Stomach (tissue), 9 donors: ENCODE measurements around the gene SSH3. TPM values are rescaled to one million over a fixed set of nuclear protein-coding genes. Genes with fewer than 3 reads are reported as not detected.

ENCODE experiments used
- DNase-seq, 2 donors: peaks; one replicate each; pipeline versions ENCODE4 v3.0.0 to v3.0.0-alpha.2; 2013 to 2019
- H3K27ac ChIP-seq, 5 donors: fragments of 200-600 bp in 4 of 5; sonication (generic) in 4 of 5; one replicate each; pipeline ENCODE4 v1.5.1; 2013 to 2019; ENCODE audit warnings: mild to moderate bottlenecking in 1 of 5, moderate library complexity in 1 of 5
- H3K27me3 ChIP-seq, 3 donors: fragments of 200-600 bp; sonication (generic); one replicate each; pipeline ENCODE4 v1.5.1; 2017 to 2019; ENCODE audit warnings: mixed run types in 1 of 3
- H3K36me3 ChIP-seq, 4 donors: fragments of 200-600 bp; sonication (generic); 1 replicate in 3 of 4; 2 replicates in 1 of 4; pipeline ENCODE4 v1.5.1; 2016 to 2019
- H3K4me1 ChIP-seq, 4 donors: fragments of 200-600 bp; sonication (generic); one replicate each; pipeline ENCODE4 v1.5.1; 2016 to 2019
- H3K4me3 ChIP-seq, 4 donors: fragments of 200-600 bp; sonication (generic) in 3 of 4; one replicate each; pipeline ENCODE4 v1.5.1; 2016 to 2019; ENCODE audit warnings: mild to moderate bottlenecking in 1 of 4
- H3K9me3 ChIP-seq, 4 donors: fragments of 200-600 bp; sonication (generic); one replicate each; pipeline ENCODE4 v1.5.1; 2016 to 2019
- EP300 ChIP-seq: sonication (generic); formaldehyde crosslinking; IDR thresholded peaks from one replicate; pipeline ENCODE4 v1.6.1; 2017; ENCODE audit warnings: antibody characterized with exemption
- POLR2A ChIP-seq, 4 donors: fragments of 450-650 bp; IDR thresholded peaks; one replicate each; pipeline ENCODE4 v1.6.1; 2016; ENCODE audit warnings: antibody characterized with exemption in 4 of 4, control low read depth in 2 of 4, mild to moderate bottlenecking in 1 of 4, moderate library complexity in 1 of 4
- POLR2AphosphoS5 ChIP-seq, 3 donors: sonication (generic); formaldehyde crosslinking; IDR thresholded peaks; one replicate each; pipeline ENCODE4 v1.6.1; 2016; ENCODE audit warnings: antibody characterized with exemption in 3 of 3
- WGBS, 5 donors: extraction: QIAGEN DNeasy Blood & Tissue Kit in 3 of 5; methylation state at CpG; one replicate each; pipeline versions ENCODE4 v1.1.5 to v1.1.7; 2013 to 2018; 5-methylcytosine and 5-hydroxymethylcytosine counted together
- intact Hi-C: fragments of 100-400 bp; cut with DNase I; formaldehyde crosslinking; loops from one replicate; pipeline ENCODE4 v1.15.1; 2023; ENCODE audit warnings: low total_unique reads
- polyA plus RNA-seq, 3 donors: library from polyadenylated mRNA; stranded (reverse); fragments of 200-250 nt; gene quantifications; one replicate each; pipeline ENCODE4 v1.2.3, GENCODE V29; 2013
- total RNA-seq, 5 donors: library from RNA; depleted of rRNA; stranded (reverse); fragments of >200 nt; gene quantifications; one replicate each; pipeline versions ENCODE4 v1.1.0 to v1.2.3, GENCODE V29; 2014 to 2016
- TF ChIP-seq, protein P1 (sequence below), 7 experiments: fragments of 450-650 bp in 4 of 7; fragments of 200-600 bp in 3 of 7; sonication (generic) in 3 of 7; IDR thresholded peaks; one replicate each; pipeline ENCODE4 v1.5.1; 2016 to 2019; ENCODE audit warnings: antibody characterized with exemption in 7 of 7, control low read depth in 2 of 7, mild to moderate bottlenecking in 1 of 7
- donor health status: healthy with polysubstance abuse.
- donor health status: Bipolar disorder and iron deficiency.
- donor health status: healthy.

The SSH3 gene
- total and polyA plus RNA-seq, 8 donors = 18.8 to 217 (median 34.9) TPM

DNA sequence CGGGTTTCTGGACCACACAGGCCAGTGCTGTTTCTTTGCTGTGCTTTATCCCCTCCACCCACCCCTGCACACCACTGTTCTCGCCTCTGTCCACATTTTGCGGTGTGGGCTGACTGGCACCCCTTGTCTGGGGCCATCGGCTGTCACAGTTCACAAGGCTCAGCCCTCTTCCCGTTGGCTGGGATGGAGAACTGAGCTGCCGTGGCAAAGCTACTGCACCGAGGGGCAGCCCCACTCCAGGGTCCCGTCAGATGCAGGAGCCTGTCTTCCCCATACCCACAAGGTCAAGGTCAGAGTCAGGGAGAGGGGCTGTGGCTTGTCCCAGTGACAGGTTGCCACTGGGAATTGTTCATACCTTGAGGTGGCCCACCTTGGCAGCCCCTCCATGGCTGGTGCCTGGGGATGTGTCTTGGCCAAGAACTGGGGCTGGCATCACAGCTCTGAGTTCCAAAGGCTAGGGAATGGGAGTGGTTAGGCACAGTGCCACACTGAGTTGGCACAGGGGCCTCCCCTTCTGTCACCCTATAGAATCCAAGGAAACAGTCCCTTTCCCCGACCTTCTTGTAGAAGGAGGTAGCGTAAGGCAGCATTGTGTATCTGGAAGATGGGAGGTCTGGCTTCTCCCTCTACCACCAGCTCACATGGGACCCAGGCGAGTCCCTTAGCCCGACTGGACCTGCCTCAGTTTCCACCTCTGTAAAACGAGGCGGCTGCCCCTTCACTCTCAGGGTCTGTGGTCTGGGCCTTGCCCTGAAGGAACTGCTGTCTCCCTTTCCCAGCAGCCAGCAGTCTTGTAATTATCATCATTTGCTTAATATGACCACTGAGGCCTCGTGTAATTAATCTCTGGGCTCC lies 33.7 kb upstream of the SSH3 start:
- 22 to 30% (median 27%) methylated on average over 14 to 15 of the region's 15 CpGs for WGBS, 5 donors
- no peaks in the 10 kb centered on the region for H3K27me3 ChIP-seq
- intact Hi-C loops = no loop called here
- H3K4me3 ChIP-seq = peak overlapping the region; percentile 17 to 99 (median 97)
- H3K27ac ChIP-seq = peak overlapping the region; percentile 40 to 95 (median 92)
- peaks cover 0 to 17% (median 13%) of the 10 kb centered on the region in 4 donors for H3K36me3 ChIP-seq
- peak; percentile 58 to 75 for DNase-seq
- TF ChIP-seq, protein P1, sequence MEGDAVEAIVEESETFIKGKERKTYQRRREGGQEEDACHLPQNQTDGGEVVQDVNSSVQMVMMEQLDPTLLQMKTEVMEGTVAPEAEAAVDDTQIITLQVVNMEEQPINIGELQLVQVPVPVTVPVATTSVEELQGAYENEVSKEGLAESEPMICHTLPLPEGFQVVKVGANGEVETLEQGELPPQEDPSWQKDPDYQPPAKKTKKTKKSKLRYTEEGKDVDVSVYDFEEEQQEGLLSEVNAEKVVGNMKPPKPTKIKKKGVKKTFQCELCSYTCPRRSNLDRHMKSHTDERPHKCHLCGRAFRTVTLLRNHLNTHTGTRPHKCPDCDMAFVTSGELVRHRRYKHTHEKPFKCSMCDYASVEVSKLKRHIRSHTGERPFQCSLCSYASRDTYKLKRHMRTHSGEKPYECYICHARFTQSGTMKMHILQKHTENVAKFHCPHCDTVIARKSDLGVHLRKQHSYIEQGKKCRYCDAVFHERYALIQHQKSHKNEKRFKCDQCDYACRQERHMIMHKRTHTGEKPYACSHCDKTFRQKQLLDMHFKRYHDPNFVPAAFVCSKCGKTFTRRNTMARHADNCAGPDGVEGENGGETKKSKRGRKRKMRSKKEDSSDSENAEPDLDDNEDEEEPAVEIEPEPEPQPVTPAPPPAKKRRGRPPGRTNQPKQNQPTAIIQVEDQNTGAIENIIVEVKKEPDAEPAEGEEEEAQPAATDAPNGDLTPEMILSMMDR (IDR thresholded peaks at IDR 0.05) = no peak
- TF ChIP-seq EP300 (no peak), POLR2AphosphoS5 (IDR thresholded peaks at IDR 0.05) (no peak), POLR2A (IDR thresholded peaks at IDR 0.05) (no peak)
- no peaks in the 10 kb centered on the region for H3K9me3 ChIP-seq
- H3K4me1 ChIP-seq = peaks cover 73 to 86% (median 83%) of the 10 kb centered on the region in 4 donors

- Histone ChIP-seq H3K4me3 (peak overlapping the region; percentile 17 to 99 (median 97)), H3K9me3 (no peaks in the 10 kb centered on the region), H3K36me3 (peaks cover 0 to 26% (median 16%) of the 10 kb centered on the region in 4 donors), H3K27ac (peak overlapping the region; percentile 40 to 95 (median 92)), H3K4me1 (peaks cover 81 to 95% (median 91%) of the 10 kb centered on the region in 4 donors), H3K27me3 (no peaks in the 10 kb centered on the region)
- intact Hi-C loops = no loop called here
- TF ChIP-seq EP300 (no peak), POLR2A (IDR thresholded peaks at IDR 0.05) (no peak), POLR2AphosphoS5 (IDR thresholded peaks at IDR 0.05) (no peak)
- 21 to 27% (median 24%) methylated on average over 27 to 28 of the region's 28 CpGs for WGBS, 5 donors
- DNase-seq = peak in 1 of 2 donors; percentile 76
Observed at GRCh38 chr11:67270256-67271204, 32.8 kb upstream of the SSH3 start.

GRCh38 chr11:67271205-67271540 lies 32.2 kb upstream of the SSH3 start:
- Histone ChIP-seq H3K36me3 (peaks cover 0 to 31% (median 18%) of the 10 kb centered on the region in 4 donors), H3K9me3 (no peaks in the 10 kb centered on the region), H3K27me3 (no peaks in the 10 kb centered on the region), H3K4me1 (peaks cover 88 to 95% (median 92%) of the 10 kb centered on the region in 4 donors), H3K27ac (peak overlapping the region; percentile 22 to 95 (median 92)), H3K4me3 (peak overlapping the region; percentile 17 to 99 (median 97))
- TF ChIP-seq, protein P1 (IDR thresholded peaks at IDR 0.05) = no peak
- TF ChIP-seq POLR2AphosphoS5 (IDR thresholded peaks at IDR 0.05) (no peak), EP300 (no peak), POLR2A (IDR thresholded peaks at IDR 0.05) (no peak)
- no peak for DNase-seq
- WGBS, 5 donors = 47 to 72% (median 61%) methylated on average over 5 of the region's 5 CpGs
- intact Hi-C loops = no loop called here

- peaks cover 93 to 100% (median 97%) of the 10 kb centered on the region in 4 donors for H3K4me1 ChIP-seq
- DNase-seq = no peak
Observed at GRCh38 chr11:67271541-67272284, 31.6 kb upstream of the SSH3 start.

More at GRCh38 chr11:67271541-67272284, 31.6 kb upstream of the SSH3 start:
- intact Hi-C loops = no loop called here
- no peaks in the 10 kb centered on the region for H3K9me3 ChIP-seq
- WGBS, 5 donors = 57 to 65% (median 58%) methylated on average over 14 to 19 of the region's 19 CpGs
- peaks cover 0 to 31% (median 18%) of the 10 kb centered on the region in 4 donors for H3K36me3 ChIP-seq
- peak overlapping the region in 3 of 4 donors; percentile 17 to 98 (median 96) for H3K4me3 ChIP-seq
- TF ChIP-seq POLR2AphosphoS5 (IDR thresholded peaks at IDR 0.05) = no peak
- no peak for TF ChIP-seq POLR2A (IDR thresholded peaks at IDR 0.05)
- no peak for TF ChIP-seq EP300
- TF ChIP-seq, protein P1 (IDR thresholded peaks at IDR 0.05) = no peak
- H3K27ac ChIP-seq = peak overlapping the region; percentile 15 to 95 (median 92)
- no peaks in the 10 kb centered on the region for H3K27me3 ChIP-seq
